Activated T-helper 17 cell treated with anti-CD3 and anti-CD28 coated beads, Interleukin-2, amount 50 U/mL, for 72 hours (primary cell): ENCODE results near the gene ADRA2A. TPM values are rescaled to one million over a fixed set of nuclear protein-coding genes. Genes with fewer than 3 reads are reported as not detected.

Experiments used
- ATAC-seq: fragments of 150-1000 bp; cut with Tn5 transposase; replicated peaks from 2 replicates; pipeline ENCODE4 v1.10.0; 2021; ENCODE audit warnings: mild to moderate bottlenecking, moderate library complexity
- H3K27ac Mint-ChIP-seq: one replicate; pipeline ENCODE4 v1.8.0; 2022; ENCODE audit warnings: mixed read lengths
- H3K27me3 Mint-ChIP-seq: one replicate; pipeline ENCODE4 v1.8.0; 2022; ENCODE audit warnings: mixed read lengths
- H3K36me3 Mint-ChIP-seq: one replicate; pipeline ENCODE4 v1.8.0; 2022; ENCODE audit warnings: low read depth, mild to moderate bottlenecking, mixed read lengths
- H3K4me1 Mint-ChIP-seq: one replicate; pipeline ENCODE4 v1.8.0; 2022; ENCODE audit warnings: mixed read lengths
- H3K4me3 Mint-ChIP-seq: one replicate; pipeline ENCODE4 v1.8.0; 2022; ENCODE audit warnings: mild to moderate bottlenecking, mixed read lengths
- H3K9me3 Mint-ChIP-seq: one replicate; pipeline ENCODE4 v1.8.0; 2022; ENCODE audit warnings: mixed read lengths
- total RNA-seq, 2 donors: library from RNA; stranded (reverse); gene quantifications; one replicate each; pipeline ENCODE4 v1.2.3, GENCODE V29; 2022

ADRA2A gene
- total RNA-seq, 2 donors from 2014 or later, result not detected

- no peaks in the 10 kb centered on the region for H3K36me3 Mint-ChIP-seq
- peaks cover 20% of the 10 kb centered on the region for H3K27me3 Mint-ChIP-seq
- no peaks in the 10 kb centered on the region for H3K4me1 Mint-ChIP-seq
- no peak overlapping the region for H3K4me3 Mint-ChIP-seq
- no peak for ATAC-seq
- H3K27ac Mint-ChIP-seq, result no peak overlapping the region
- no peaks in the 10 kb centered on the region for H3K9me3 Mint-ChIP-seq
Measured at GRCh38 chr10:111127081-111127848, 50.4 kb downstream of the ADRA2A start.

- Mint-ChIP-seq H3K36me3 (no peaks in the 10 kb centered on the region), H3K4me3 (no peak overlapping the region), H3K4me1 (no peaks in the 10 kb centered on the region), H3K27me3 (peaks cover 21% of the 10 kb centered on the region), H3K27ac (no peak overlapping the region), H3K9me3 (no peaks in the 10 kb centered on the region)
- no peak for ATAC-seq
Measured at GRCh38 chr10:111128331-111129180, 51.7 kb downstream of the ADRA2A start.

- Mint-ChIP-seq H3K36me3 (no peaks in the 10 kb centered on the region), H3K4me1 (no peaks in the 10 kb centered on the region), H3K27me3 (peaks cover 28% of the 10 kb centered on the region), H3K9me3 (no peaks in the 10 kb centered on the region), H3K4me3 (no peak overlapping the region), H3K27ac (no peak overlapping the region)
- ATAC-seq, result no peak
Measured at GRCh38 chr10:111129363-111129762, 52.5 kb downstream of the ADRA2A start.

GRCh38 chr10:111130471-111130870 is 53.6 kb downstream of the ADRA2A start:
- Mint-ChIP-seq H3K27me3 (peaks cover 30% of the 10 kb centered on the region), H3K9me3 (no peaks in the 10 kb centered on the region), H3K4me3 (no peak overlapping the region), H3K4me1 (no peaks in the 10 kb centered on the region), H3K27ac (no peak overlapping the region), H3K36me3 (no peaks in the 10 kb centered on the region)
- ATAC-seq, result no peak

Other genes starting within 250 kb of the ADRA2A start
- 100 to 1,000 TPM in 1 of 2 donors, 10 to 100 TPM in 1; 59.0 to 140 TPM for gene PDCD4, start 205.1 kb upstream of the ADRA2A start, total RNA-seq
- 10 to 100 TPM; 24.1 to 40.0 TPM for gene BBIP1, start 157.8 kb upstream of the ADRA2A start, total RNA-seq
- 10 to 100 TPM; 38.3 to 39.6 TPM for gene SHOC2, start 157.4 kb upstream of the ADRA2A start, total RNA-seq